ENCODE measurements around the gene CDC42.
"Not testable (repeated sequence)": the region's sequence is repeated elsewhere in the genome, so short reads cannot be mapped to it uniquely, and the experiment has no call there.

Gene CDC42

DNA sequence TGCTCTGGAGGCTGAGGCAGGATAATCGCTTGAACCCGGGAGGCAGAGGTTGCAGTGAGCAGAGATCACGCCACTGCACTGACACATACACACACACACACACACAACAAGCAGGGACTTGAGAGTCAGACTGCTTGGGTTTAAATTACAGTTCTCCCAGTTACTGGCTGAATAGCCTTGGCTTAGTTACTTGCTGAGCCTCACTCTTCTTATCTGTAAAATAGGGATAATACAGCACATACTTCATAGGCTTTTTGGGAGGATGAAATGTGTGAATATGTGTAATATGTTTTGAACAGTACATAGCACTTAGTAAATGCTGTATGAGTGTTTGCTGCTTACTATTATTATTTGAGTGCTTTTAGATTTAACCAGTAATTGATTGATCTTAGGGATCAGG, 23.8 kb downstream of the CDC42 start:
- no peak for DNase-seq

DNA sequence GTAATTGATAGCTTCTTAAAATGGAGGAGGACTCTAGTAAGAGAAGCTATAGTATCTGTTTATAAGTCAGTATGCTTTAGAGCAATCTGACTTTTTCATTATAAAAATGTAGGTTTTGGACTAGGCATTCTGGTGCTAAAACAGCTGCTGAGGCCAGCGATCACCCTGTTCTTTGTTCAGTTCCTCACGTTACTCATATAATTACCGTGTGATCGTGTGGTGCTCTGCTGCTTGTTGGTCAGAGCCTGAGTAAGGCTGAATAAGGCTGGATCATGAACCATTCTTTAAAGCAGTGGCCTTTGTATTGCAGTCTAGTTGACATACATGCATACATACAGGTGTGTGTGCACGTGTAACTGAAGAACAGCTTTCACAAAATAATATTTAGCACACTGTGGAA, 25.2 kb downstream of the CDC42 start:
- no peak for DNase-seq

DNA sequence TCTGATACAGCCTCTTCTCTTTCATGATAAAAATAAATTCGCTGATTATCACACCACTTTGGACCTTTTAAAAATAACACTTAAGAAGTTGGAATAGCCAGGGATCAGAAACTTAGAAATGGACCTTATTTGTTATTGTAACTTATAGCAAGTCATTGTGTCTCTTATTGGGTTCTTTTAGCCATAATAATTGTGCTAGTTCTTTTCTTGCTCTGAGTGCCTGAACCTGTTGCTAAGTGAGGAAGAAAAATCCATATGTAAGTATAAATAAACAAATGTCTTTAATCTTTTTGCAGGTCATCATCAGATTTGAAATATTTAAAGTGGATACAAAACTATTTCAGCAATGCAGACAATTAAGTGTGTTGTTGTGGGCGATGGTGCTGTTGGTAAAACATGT, 25.6 kb downstream of the CDC42 start:
- DNase-seq, result no peak

DNA sequence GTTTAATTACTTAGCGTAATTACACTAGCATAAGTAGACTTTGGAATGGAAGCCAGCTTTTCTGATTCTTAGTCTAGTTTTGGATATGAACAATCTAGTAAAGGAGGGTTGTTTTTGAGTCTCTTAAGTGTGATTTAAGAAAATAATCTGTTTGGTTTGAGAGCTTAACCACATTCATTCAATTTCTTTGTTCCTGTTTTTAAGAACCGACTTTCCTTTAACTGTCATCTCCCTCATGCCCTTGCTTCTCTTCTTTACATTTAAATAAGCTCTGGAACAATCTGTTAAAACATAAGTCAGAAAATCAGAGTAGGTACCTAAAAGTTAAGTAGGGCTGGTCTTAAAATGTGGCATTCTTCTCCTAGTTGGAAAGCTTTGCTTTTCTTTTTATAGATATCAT, 27.7 kb downstream of the CDC42 start:
- no peak for DNase-seq

DNA sequence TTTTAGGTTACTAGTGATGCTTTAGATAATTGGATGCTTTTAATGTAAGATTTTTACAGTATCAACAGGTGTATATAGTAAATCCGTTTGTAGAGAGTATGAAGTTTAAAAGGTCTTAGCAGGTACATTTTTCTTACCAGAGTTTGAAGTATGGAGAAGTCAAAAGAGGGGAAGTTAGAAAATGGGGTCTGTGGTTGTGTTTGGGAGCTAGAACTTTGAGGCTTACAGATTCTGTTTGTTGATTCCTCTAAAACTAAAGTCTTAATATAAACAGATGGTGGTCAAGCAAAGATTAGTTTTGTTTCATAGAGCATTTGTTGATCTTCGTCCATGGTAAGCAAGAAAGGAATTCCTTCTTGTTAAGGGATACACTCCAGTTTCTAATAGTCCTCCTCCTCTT, 35.8 kb downstream of the CDC42 start:
- no peak for DNase-seq

DNA sequence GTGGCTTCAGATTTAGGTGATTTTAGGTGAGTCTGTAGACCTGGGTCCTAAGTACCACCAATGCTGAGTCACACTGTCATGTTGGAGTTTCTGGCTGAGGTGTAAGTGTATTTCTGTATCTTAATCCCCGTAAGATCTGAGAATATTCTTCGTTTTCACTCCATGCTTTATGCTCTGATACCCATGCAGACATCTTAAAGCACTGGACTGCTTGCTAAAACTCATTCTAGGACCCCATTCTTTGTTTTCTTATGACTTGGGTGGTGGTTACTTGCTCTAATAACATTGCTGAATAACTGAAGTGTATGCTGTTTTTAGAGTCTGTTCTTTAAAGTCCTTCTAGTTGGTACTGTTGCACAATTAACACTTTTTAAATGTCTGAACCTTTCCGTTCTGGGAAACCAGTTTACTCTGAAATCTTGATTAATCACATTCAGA, 36.6 kb downstream of the CDC42 start:
- DNase-seq, result no peak

DNA sequence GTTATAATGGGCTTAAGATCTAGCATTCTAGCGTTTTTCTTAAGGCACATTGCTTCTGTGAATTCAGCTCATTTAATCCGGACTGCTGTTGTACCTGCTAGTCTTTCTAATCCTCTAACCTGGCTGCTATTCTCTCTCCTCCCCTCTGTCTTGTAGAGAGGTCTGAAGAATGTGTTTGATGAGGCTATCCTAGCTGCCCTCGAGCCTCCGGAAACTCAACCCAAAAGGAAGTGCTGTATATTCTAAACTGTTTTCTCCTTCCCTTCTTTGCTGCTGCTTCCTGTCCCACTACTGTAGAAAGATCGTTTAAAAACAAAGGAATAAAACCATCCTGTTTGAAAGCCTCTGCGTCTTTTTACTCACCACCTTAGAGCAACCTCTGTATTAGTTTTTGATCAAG, 37.3 kb downstream of the CDC42 start:
- DNase-seq, result no peak

DNA sequence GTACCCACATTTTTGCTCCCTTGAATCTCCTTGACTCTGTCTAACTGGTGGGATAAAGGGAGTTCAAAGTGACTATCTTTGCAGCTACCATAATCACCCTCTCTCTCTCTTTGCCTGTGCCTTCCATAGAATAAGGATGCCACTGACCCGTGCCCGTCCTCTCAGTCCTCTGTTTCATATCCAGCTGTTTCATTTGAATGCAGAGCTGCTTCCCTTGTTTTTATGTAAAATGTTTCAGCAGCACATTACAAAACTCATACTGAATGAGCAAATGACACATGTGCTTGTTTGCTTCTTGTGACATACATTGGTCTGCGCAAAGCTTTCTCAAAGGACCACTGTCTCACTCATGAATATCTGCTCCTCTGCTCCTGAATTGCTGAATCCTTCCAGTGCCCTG, 38.4 kb downstream of the CDC42 start:
- no peak for DNase-seq

DNA sequence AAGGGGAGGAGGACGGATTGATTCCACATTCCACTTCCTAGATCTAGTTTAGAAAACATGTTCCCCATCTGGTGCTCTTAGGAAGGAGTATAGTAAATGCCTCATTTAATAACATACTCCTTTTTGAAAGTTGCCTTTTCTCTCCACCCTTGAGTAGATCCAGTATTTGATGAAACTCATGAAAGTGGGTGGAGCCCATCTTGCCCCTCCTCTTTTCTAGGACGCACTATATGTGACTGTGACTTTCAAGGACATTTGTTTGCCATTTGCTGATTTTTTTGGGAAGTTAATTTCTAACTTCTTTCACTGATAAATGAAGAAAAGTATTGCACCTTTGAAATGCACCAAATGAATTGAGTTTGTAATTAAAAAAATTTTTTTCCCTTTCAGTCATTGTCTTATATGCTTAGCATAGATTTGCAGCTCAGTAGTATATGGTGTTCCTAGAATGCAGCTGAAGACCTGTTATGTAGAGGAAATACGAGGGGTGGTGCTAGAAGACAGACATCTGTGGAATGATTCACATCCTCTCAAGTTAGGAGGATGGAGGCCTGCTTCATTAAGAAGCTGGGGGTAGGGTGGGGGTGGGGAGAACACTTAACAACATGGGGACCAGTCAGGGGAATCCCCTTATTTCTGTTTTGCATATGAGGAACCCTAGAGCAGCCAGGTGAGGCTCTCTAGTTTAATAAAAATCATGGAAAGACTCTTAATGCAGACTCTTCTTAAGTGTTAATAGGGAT, 39.7 kb downstream of the CDC42 start:
- not testable (repeated sequence) for DNase-seq

DNA sequence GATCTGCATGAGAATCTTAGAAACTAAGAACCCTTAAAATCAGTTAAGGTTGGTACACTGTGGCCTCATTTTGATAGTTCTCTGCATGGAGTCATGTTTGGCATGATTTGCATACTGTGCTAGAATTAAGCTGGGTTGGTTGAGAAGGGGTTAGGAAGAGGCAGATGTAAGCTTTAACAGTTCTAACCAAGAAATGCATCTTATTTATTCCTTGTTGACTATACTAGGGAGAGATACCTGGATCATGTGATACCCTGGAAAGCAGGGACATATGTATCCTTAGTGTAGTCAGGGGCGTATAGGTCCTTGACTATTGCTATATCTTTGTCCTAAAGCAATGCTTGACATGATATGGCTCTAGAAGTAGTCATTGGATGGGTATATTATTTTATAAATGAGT, 41.0 kb downstream of the CDC42 start:
- no peak for DNase-seq

DNA sequence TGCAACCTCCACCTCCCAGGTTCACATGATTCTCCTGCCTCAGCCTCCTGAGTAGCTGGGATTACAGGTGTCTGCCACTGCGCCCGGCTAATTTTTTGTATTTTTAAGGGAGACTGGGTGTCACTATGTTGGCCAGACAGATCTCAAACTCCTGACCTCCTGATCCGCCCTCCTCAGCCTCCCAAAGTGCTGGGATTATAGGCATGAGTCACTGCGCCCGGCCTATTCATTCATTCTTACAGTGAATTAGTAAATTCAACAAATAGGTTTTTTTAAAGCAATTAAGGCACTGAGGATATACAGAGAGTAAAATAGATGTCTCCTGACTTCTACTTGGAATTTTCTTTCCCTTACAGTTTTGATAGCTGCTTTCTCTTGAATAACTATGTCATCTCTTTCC, 43.5 kb downstream of the CDC42 start:
- DNase-seq, result no peak

DNA sequence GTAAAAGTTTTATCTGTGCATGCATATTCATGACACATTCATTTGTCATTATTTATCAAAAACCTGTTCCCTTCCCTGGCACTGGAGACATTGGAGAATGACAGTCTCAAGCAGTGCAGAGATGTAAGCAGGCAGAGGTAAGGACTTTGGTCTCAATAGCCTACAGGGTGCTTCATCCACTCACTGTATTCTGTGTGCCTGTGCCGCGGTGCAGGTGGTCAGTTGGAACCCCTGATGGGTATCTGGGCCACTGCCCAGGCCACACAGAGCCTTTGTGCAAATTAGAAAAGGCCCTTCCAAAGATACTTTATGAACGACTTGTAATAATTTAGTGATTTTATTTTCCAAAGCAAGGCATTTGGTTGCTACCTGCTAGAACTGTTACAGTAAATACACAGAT, 44.0 kb downstream of the CDC42 start:
- no peak for DNase-seq

DNA sequence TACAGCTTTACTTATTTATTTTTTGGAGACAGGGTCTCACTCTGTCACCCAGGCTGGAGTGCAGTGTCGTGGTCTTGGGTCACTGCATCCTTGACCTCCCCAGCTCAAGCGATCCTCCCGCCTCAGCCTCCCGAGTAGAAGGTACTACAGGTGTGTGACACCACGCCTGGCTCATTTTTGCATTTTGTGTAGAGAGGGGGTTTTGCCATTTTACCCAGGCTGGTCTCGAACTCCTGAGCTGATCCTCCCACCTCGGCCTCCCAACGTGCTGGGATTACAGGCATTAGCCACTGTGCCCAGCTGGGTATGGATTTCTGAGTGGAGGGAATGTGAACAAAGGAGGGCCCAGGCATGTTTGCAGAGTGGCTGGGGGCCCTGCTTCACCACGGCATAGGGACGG, 46.2 kb downstream of the CDC42 start:
- DNase-seq, result no peak

DNA sequence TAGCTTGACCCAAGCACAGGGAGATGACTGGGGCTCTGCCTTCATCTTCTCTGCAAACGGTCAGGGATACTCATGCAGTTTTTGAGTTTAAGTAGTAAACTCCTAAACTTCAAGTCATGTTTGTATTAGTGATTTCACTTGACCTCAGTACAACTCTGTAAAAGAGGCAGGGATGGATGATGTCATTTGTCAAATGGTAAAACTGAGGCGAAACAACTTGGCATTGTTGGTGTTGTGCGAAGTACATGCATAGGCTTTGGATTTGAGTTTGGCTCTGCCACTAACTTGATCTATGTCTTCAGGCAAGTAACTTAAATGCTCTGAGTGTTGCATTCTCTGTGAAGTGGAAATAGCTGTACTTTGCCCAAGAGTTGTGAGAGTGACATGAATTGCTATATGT, 47.7 kb downstream of the CDC42 start:
- no peak for DNase-seq

DNA sequence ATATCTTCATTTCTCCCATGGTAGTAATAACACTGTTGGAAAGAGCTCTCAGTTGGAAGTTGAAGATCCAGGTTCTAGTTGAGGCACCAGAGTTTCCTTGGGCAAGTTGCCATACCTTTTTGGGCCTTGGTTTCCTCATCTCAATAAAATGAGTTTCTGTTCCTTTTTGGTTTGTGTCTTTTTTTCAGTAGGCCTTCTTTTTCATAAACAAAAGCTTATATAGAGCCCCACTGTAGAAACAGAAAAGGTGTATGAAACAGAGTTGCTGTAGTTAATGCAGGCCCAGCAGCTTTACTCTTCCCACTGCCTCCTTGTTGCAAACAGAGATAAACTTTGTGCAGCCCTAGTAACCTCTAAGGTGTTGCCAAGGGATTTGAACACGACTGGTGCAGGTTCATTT, 48.7 kb downstream of the CDC42 start:
- DNase-seq, result no peak

DNA sequence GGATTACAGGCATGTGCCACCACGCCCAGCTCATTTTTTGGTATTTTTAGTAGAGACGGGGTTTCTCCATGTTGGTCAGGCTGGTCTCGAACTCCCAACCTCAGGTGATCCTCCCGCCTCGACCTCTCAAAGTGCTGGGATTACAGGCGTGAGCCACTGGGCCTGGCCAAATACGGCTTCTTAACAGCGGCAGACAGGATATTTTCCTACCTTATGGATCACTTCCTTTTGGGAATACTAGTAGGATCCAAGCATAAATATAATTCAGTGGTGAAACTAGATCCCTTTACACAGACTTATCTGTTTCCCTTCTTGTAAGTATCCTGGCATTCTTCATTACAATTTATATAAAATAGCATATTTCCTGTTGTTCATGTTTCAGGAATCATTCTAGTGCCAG, 49.5 kb downstream of the CDC42 start:
- DNase-seq, result no peak

DNA sequence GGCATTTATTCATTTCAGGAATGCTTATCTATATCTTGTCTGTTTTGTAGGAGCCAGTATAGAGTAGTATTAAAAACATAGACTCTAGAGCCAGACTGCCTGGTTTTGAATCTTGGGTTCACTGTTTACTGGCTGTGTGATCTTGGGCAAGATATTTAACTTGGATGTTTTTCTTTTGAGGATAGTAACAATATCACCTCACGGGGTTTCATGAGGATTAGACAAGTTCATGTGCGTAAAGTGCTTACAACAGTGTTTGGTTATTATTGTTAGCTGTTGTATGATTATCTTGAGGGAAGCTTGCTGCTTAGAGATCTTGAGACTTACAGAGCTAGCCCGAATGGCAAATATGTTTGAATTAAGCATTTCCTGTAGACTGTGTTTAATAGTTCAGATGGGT, 50.2 kb downstream of the CDC42 start:
- no peak for DNase-seq

DNA sequence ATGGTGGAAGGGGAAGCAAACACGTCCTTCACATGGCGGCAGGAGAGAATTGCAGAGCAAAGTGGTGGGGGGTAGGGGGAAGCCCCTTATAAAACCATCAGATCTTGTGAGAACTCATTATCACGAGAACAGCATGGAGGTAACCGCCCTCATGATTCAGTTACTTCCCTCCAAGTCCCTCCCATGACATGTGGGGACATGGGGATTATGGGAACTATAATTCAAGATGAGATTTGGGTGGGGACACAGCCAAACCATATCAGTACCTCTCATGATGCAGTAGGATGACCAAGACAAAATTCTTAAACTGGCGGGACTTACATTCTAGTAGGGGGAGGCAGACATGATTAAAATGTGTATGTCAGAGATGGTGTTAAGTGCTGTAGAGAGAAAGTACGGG, 51.6 kb downstream of the CDC42 start:
- no peak for DNase-seq

DNA sequence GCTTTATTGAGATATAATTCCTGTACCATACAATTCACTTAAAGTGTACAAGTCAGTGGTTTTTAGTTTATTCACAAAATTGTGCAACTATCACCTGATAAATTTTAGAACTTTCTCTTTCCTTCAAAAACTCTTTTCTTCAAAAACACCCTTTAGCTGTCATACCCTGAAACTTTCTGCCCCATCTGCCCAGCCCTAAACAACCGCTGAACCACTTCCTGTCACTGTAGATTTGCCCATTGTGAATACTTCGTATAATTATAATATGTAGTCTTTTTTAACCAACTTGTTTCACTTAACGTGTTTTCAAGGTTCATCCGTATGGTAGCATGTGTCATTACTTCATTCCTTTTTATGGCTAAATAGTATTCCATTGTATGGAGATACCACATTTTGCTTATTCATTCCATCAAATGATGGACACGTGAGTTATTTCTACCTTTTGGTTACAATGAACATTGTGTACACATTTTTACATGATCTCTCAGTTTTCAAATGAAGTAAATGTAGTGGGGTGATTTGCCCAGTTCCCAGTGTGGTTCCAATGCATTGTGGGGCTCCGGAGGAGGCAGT, 52.4 kb downstream of the CDC42 start:
- no peak for DNase-seq

DNA sequence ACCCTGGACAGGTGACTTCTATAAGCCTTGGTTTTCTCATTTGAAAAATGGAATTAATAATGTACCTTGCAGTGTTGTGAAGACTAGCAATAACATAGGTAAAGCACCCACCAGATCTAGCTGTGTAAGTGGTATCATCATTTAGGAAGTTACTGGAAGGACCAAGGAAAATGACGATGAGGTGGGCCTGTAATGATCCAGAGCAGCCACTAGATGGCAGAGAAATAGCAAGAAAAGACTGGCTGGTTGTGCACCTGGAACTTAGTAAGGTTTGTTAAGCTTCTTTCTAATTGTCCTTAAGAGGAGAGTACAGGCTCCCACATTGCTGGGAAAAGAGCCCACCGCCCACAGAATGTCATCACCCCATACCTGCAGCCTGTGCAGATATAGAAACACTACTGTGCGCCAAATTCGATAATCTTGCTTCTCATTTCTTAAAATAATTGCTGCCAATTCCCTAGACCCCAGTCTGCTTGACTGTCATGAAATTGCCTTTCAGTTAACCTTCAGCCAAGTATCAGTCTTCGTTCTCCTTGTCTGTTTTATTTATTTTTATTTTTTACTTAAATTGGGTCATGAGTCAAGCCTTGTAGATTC, 53.2 kb downstream of the CDC42 start:
- peak; percentile 38 for DNase-seq

DNA sequence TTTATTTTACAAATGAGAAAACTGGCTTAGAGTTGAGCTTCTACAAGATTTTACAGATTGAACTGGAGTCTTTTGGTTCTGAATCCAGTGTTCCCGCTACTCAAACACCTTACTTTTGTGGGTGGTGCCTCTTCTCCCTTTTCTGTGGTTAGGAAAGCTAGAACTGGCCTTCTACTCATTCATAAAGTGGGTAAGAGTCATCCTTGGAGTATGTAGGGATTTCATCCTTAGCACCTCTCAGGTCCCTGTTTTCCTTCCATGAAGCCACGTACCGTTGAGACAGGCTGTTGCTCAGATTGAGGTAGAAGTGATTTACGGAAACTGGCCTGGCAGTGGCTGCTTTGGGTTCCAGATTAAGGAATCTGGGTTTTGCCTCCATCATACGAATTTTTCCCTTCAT, 54.6 kb downstream of the CDC42 start:
- no peak for DNase-seq

DNA sequence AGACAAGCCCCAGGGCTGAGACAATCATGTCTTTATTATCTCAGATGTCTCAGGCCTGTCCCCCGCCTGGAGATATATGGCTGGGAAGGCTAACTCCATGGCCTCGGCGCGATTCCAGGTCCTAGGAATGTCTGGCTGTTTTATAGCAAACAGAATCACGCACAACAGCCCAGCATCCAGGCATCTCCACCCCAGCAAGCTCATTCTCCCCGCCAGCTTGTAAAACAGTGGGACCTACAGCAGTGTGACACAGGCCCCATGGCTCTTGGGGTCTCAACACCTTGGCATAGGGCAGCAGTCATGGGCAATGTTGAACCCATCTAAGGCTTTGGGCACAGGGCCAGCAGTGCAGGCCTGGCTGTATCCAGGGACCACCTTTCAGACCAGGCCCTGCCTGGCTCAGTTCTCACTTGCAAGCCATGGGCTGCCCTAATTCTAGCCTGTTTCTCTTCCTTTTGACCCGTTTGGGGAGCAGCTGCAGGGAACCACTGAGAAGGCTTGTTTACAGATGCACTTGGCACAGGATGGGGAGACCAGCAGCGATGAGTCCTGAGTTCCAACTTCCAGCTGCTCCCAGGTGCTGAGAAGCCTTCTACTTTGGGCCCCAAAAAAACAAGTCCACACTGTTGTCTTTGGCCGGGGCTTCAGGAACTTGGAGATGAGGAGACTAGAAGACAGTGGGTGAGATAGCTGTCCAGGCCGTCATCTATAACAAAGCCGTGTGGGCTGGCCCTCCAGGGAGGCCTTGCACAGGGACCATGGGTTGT, 56.0 kb downstream of the CDC42 start:
- no peak for DNase-seq

DNA sequence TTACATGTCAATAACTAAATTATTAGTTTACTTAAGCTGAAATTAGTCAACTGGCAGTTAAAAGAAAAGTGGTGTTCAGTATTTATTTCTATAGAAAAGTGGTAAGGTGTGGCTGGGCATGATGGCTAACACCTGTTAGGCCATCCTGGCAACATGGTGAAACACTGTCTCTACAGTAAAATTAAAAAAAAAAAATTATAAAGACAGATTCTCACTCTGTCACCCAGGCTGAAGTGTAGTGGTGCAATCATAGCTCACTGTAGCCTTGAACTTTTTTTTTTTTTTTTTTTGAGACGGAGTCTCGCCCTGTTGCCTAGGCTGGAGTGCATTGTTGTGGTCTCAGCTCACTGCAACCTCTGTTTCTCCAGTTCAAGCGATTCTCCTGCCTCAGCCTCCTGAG, 57.5 kb downstream of the CDC42 start:
- DNase-seq, result no peak

DNA sequence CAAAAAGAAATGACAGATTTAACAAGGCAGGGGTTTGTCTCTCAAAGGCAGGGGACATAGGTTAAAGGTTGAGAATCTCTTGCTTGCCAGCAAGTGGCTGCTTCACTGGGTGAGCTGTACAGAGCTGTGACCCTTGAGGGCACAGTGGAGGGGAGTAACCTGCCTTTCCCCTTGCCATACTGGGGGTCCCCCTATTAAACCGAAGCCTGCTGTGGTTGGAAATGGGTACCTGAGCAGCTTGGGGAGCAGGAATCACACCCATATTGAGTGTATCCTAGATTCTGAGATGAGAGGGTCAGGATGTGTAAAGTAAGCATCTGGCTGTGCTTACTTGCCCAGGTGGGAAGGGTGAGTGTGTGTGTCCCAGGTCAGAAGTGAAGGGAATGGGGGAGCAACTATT, 58.6 kb downstream of the CDC42 start:
- DNase-seq, result no peak

Data from NCI-H1694 (cell line).